ENCODE results near the gene MYO5A.
"Not testable (repeated sequence)": the region's sequence is repeated elsewhere in the genome, so short reads cannot be mapped to it uniquely, and the experiment has no call there.

The MYO5A gene

GRCh38 chr15:52459701-52460100 is 69.0 kb downstream of the MYO5A start:
- not testable (repeated sequence) for H4K91ac ChIP-seq (ENCODE audit: low read length); H3K9ac ChIP-seq (ENCODE audit: low read length); H4K8ac ChIP-seq (ENCODE audit: low read length); H3K27me3 ChIP-seq (ENCODE audit: control insufficient read depth in 1 of 2, insufficient read depth in 1 of 2, low read length in 2 of 2); H3K14ac ChIP-seq (ENCODE audit: low read length in 2 of 2); H3K36me3 ChIP-seq (ENCODE audit: control insufficient read depth in 1 of 2, insufficient read depth in 2 of 2, low read depth in 1 of 2, low read length in 2 of 2); H3K18ac ChIP-seq (ENCODE audit: low read depth in 1 of 2, low read length in 2 of 2); H2BK120ac ChIP-seq (ENCODE audit: low read depth, low read length); H2BK15ac ChIP-seq (ENCODE audit: low read depth, poor library complexity, severe bottlenecking); H3K23ac ChIP-seq (ENCODE audit: low read length in 2 of 2); H3K4me1 ChIP-seq (ENCODE audit: control insufficient read depth, insufficient read depth, low read depth, low read length); H3K4me3 ChIP-seq (ENCODE audit: insufficient read depth in 1 of 2, low read depth in 1 of 2, low read length in 2 of 2); DNase-seq; H2AFZ ChIP-seq (ENCODE audit: low read depth, low read length); H2AK5ac ChIP-seq (ENCODE audit: low read length, severe bottlenecking); H3K4ac ChIP-seq (ENCODE audit: low read depth in 1 of 2, low read length in 2 of 2); H3K9me3 ChIP-seq (ENCODE audit: control insufficient read depth, low read length); H2BK12ac ChIP-seq (ENCODE audit: low read length in 2 of 2); H3K27ac ChIP-seq (ENCODE audit: low read length, poor library complexity, severe bottlenecking); H2BK5ac ChIP-seq (ENCODE audit: low read depth, low read length, poor library complexity, severe bottlenecking); H3K4me2 ChIP-seq (ENCODE audit: low read length, poor library complexity, severe bottlenecking)
- peaks cover 12% of the 10 kb centered on the region for H3K79me1 ChIP-seq (replicated peaks; ENCODE audit: low read length, poor library complexity, severe bottlenecking)
- 97% methylated on average over 23 of the region's 31 CpGs for WGBS

- not testable (repeated sequence) for H3K23ac ChIP-seq (ENCODE audit: low read length in 2 of 2); H3K4me2 ChIP-seq (ENCODE audit: low read length, poor library complexity, severe bottlenecking); H3K27ac ChIP-seq (ENCODE audit: low read length, poor library complexity, severe bottlenecking); H2AK5ac ChIP-seq (ENCODE audit: low read length, severe bottlenecking); H3K9me3 ChIP-seq (ENCODE audit: control insufficient read depth, low read length); H2BK120ac ChIP-seq (ENCODE audit: low read depth, low read length); H3K27me3 ChIP-seq (ENCODE audit: control insufficient read depth in 1 of 2, insufficient read depth in 1 of 2, low read length in 2 of 2); H2AFZ ChIP-seq (ENCODE audit: low read depth, low read length); H3K9ac ChIP-seq (ENCODE audit: low read length); H3K4ac ChIP-seq (ENCODE audit: low read depth in 1 of 2, low read length in 2 of 2); DNase-seq; H2BK5ac ChIP-seq (ENCODE audit: low read depth, low read length, poor library complexity, severe bottlenecking); H2BK12ac ChIP-seq (ENCODE audit: low read length in 2 of 2); H3K4me3 ChIP-seq (ENCODE audit: insufficient read depth in 1 of 2, low read depth in 1 of 2, low read length in 2 of 2); H3K36me3 ChIP-seq (ENCODE audit: control insufficient read depth in 1 of 2, insufficient read depth in 2 of 2, low read depth in 1 of 2, low read length in 2 of 2); H3K18ac ChIP-seq (ENCODE audit: low read depth in 1 of 2, low read length in 2 of 2); H3K4me1 ChIP-seq (ENCODE audit: control insufficient read depth, insufficient read depth, low read depth, low read length); H2BK15ac ChIP-seq (ENCODE audit: low read depth, poor library complexity, severe bottlenecking); H4K8ac ChIP-seq (ENCODE audit: low read length); H4K91ac ChIP-seq (ENCODE audit: low read length); H3K14ac ChIP-seq (ENCODE audit: low read length in 2 of 2)
- 87% methylated on average over 8 of the region's 9 CpGs for WGBS
- H3K79me1 ChIP-seq (replicated peaks; ENCODE audit: low read length, poor library complexity, severe bottlenecking), result peaks cover 12% of the 10 kb centered on the region
Measured at GRCh38 chr15:52459265-52459664, 69.4 kb downstream of the MYO5A start.

- Histone ChIP-seq H3K36me3 (ENCODE audit: control insufficient read depth in 1 of 2, insufficient read depth in 2 of 2, low read depth in 1 of 2, low read length in 2 of 2) (no peaks in the 10 kb centered on the region), H2BK12ac (ENCODE audit: low read length in 2 of 2) (no peak overlapping the region), H3K4me1 (ENCODE audit: control insufficient read depth, insufficient read depth, low read depth, low read length) (peaks cover 2% of the 10 kb centered on the region), H3K14ac (ENCODE audit: low read length in 2 of 2) (no peak overlapping the region), H3K79me1 (replicated peaks; ENCODE audit: low read length, poor library complexity, severe bottlenecking) (peaks cover 39% of the 10 kb centered on the region), H2AK5ac (ENCODE audit: low read length, severe bottlenecking) (no peak overlapping the region), H3K27ac (ENCODE audit: low read length, poor library complexity, severe bottlenecking) (no peak overlapping the region), H4K8ac (ENCODE audit: low read length) (no peak overlapping the region), H3K9ac (ENCODE audit: low read length) (no peak overlapping the region), H2BK15ac (ENCODE audit: low read depth, poor library complexity, severe bottlenecking) (no peak overlapping the region), H3K4ac (ENCODE audit: low read depth in 1 of 2, low read length in 2 of 2) (no peak overlapping the region), H3K18ac (ENCODE audit: low read depth in 1 of 2, low read length in 2 of 2) (no peak overlapping the region), H2BK5ac (ENCODE audit: low read depth, low read length, poor library complexity, severe bottlenecking) (no peak overlapping the region), H3K9me3 (ENCODE audit: control insufficient read depth, low read length) (peaks cover 4% of the 10 kb centered on the region), H3K23ac (ENCODE audit: low read length in 2 of 2) (no peak overlapping the region), H2AFZ (ENCODE audit: low read depth, low read length) (no peak overlapping the region), H3K4me2 (ENCODE audit: low read length, poor library complexity, severe bottlenecking) (no peak overlapping the region), H3K4me3 (ENCODE audit: insufficient read depth in 1 of 2, low read depth in 1 of 2, low read length in 2 of 2) (no peak overlapping the region), H2BK120ac (ENCODE audit: low read depth, low read length) (no peak overlapping the region), H4K91ac (ENCODE audit: low read length) (no peak overlapping the region), H3K27me3 (ENCODE audit: control insufficient read depth in 1 of 2, insufficient read depth in 1 of 2, low read length in 2 of 2) (no peaks in the 10 kb centered on the region)
- DNase-seq, result no peak
- 92% methylated on average over 5 of the region's 6 CpGs for WGBS
Measured at GRCh38 chr15:52448011-52448890, 80.4 kb downstream of the MYO5A start.

- H2BK15ac ChIP-seq (ENCODE audit: low read depth, poor library complexity, severe bottlenecking), result no peak overlapping the region
- no peaks in the 10 kb centered on the region for H3K9me3 ChIP-seq (ENCODE audit: control insufficient read depth, low read length)
- H4K91ac ChIP-seq (ENCODE audit: low read length), result no peak overlapping the region
- no peak overlapping the region for H2AFZ ChIP-seq (ENCODE audit: low read depth, low read length)
- H3K14ac ChIP-seq (ENCODE audit: low read length in 2 of 2), result no peak overlapping the region
- DNase-seq, result no peak
- H2BK120ac ChIP-seq (ENCODE audit: low read depth, low read length), result no peak overlapping the region
- WGBS, result 93% methylated on average over 3 of the region's 3 CpGs
- H3K4ac ChIP-seq (ENCODE audit: low read depth in 1 of 2, low read length in 2 of 2), result no peak overlapping the region
- no peak overlapping the region for H3K9ac ChIP-seq (ENCODE audit: low read length)
- H3K36me3 ChIP-seq (ENCODE audit: control insufficient read depth in 1 of 2, insufficient read depth in 2 of 2, low read depth in 1 of 2, low read length in 2 of 2), result no peaks in the 10 kb centered on the region
- H3K4me1 ChIP-seq (ENCODE audit: control insufficient read depth, insufficient read depth, low read depth, low read length), result peaks cover 2% of the 10 kb centered on the region
- peaks cover 35% of the 10 kb centered on the region for H3K79me1 ChIP-seq (replicated peaks; ENCODE audit: low read length, poor library complexity, severe bottlenecking)
- no peak overlapping the region for H3K18ac ChIP-seq (ENCODE audit: low read depth in 1 of 2, low read length in 2 of 2)
- H3K23ac ChIP-seq (ENCODE audit: low read length in 2 of 2), result no peak overlapping the region
- no peak overlapping the region for H3K4me3 ChIP-seq (ENCODE audit: insufficient read depth in 1 of 2, low read depth in 1 of 2, low read length in 2 of 2)
- H3K27ac ChIP-seq (ENCODE audit: low read length, poor library complexity, severe bottlenecking), result no peak overlapping the region
- H2AK5ac ChIP-seq (ENCODE audit: low read length, severe bottlenecking), result no peak overlapping the region
- H3K27me3 ChIP-seq (ENCODE audit: control insufficient read depth in 1 of 2, insufficient read depth in 1 of 2, low read length in 2 of 2), result no peaks in the 10 kb centered on the region
- no peak overlapping the region for H2BK12ac ChIP-seq (ENCODE audit: low read length in 2 of 2)
- H4K8ac ChIP-seq (ENCODE audit: low read length), result no peak overlapping the region
- H3K4me2 ChIP-seq (ENCODE audit: low read length, poor library complexity, severe bottlenecking), result no peak overlapping the region
- no peak overlapping the region for H2BK5ac ChIP-seq (ENCODE audit: low read depth, low read length, poor library complexity, severe bottlenecking)
Measured at GRCh38 chr15:52445954-52446353, 82.7 kb downstream of the MYO5A start.

Measured in mesenchymal stem cell (in vitro differentiated cells and primary cell).